Uterus (tissue), 2 donors: ENCODE measurements around the gene ZNF710.

Source experiments
- POLR2A ChIP-seq, 2 donors: fragments of 450-650 bp; IDR thresholded peaks; one replicate each; pipeline ENCODE4 v1.6.1; 2016; ENCODE audit warnings: antibody characterized with exemption in 2 of 2, mild to moderate bottlenecking in 1 of 2, moderate library complexity in 1 of 2
- TF ChIP-seq, protein P1 (sequence below), 4 experiments: fragments of 200-600 bp in 2 of 4; fragments of 450-650 bp in 2 of 4; sonication (generic) in 2 of 4; IDR thresholded peaks; one replicate each; pipeline ENCODE4 v1.5.1; 2016 to 2019; ENCODE audit warnings: antibody characterized with exemption in 4 of 4, mild to moderate bottlenecking in 2 of 4, moderate library complexity in 1 of 4

DNA sequence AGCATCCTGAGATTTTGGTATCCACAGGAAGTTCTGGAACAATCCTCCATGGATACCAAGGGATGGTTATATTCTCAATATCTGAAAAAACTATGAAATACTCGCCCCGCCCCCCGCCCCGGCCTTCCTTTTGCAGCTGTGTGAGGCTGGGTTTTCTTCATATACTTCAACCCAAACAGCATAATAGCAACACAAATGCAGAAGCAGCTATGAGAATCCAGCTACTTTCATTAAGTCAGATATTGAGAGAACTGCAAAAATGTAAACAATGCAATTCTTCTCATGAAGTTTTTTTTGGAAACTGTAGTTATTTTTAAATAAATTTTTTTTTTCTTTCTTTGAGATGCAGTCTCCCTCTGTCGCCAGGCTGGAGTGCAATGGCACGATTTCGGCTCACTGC lies 112.0 kb downstream of the ZNF710 start:
- no peak for TF ChIP-seq POLR2A (IDR thresholded peaks at IDR 0.05)
- TF ChIP-seq, protein P1, sequence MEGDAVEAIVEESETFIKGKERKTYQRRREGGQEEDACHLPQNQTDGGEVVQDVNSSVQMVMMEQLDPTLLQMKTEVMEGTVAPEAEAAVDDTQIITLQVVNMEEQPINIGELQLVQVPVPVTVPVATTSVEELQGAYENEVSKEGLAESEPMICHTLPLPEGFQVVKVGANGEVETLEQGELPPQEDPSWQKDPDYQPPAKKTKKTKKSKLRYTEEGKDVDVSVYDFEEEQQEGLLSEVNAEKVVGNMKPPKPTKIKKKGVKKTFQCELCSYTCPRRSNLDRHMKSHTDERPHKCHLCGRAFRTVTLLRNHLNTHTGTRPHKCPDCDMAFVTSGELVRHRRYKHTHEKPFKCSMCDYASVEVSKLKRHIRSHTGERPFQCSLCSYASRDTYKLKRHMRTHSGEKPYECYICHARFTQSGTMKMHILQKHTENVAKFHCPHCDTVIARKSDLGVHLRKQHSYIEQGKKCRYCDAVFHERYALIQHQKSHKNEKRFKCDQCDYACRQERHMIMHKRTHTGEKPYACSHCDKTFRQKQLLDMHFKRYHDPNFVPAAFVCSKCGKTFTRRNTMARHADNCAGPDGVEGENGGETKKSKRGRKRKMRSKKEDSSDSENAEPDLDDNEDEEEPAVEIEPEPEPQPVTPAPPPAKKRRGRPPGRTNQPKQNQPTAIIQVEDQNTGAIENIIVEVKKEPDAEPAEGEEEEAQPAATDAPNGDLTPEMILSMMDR (IDR thresholded peaks at IDR 0.05): no peak
